WTC11 (cell line): ENCODE data around the gene ZNF77. TPM values are rescaled to one million over a fixed set of nuclear protein-coding genes. Genes with fewer than 3 reads are reported as not detected.
A peak's percentile ranks its signal among the peaks of the same experiment; 100 is the strongest.

Experiments
- ATAC-seq: fragments of 200-7000 bp; cut with Tn5 transposase; 2 replicates; pipeline ENCODE4 v1.10.0; 2021; ENCODE audit warnings: mild to moderate bottlenecking, moderate library complexity
- CTCF ChIA-PET: fragments of 300-600 bp; sonication (Branson Sonifier 250); formaldehyde crosslinking; loops from one replicate; lab custom pipeline; 2021; ENCODE audit warnings: antibody characterized with exemption; lab: Charles Lee
- POLR2A ChIA-PET: fragments of 350-600 bp; sonication (Branson Sonifier 250); formaldehyde crosslinking; loops from one replicate; lab custom pipeline; 2021; ENCODE audit warnings: antibody characterized with exemption; lab: Charles Lee
- DNase-seq: peaks from one replicate; pipeline ENCODE4 v3.0.0; 2021; ENCODE audit warnings: low spot score
- H3K27ac Mint-ChIP-seq: 2 replicates; pipeline ENCODE4 v1.8.0; 2021; ENCODE audit warnings: mixed read lengths
- H3K27me3 Mint-ChIP-seq: 2 replicates; pipeline ENCODE4 v1.8.0; 2021; ENCODE audit warnings: low read depth, mild to moderate bottlenecking, moderate library complexity, mixed read lengths
- H3K36me3 Mint-ChIP-seq: 2 replicates; pipeline ENCODE4 v1.8.0; 2021; ENCODE audit warnings: mixed read lengths
- H3K4me1 Mint-ChIP-seq: 2 replicates; pipeline ENCODE4 v1.8.0; 2022; ENCODE audit warnings: mixed read lengths
- H3K4me3 Mint-ChIP-seq: 2 replicates; pipeline ENCODE4 v1.8.0; 2021; ENCODE audit warnings: mild to moderate bottlenecking, moderate library complexity, mixed read lengths
- H3K9me3 Mint-ChIP-seq: 2 replicates; pipeline ENCODE4 v1.8.0; 2021; ENCODE audit warnings: mixed read lengths
- CBFB ChIP-seq: sonication (generic); formaldehyde crosslinking; IDR thresholded peaks from 2 replicates; pipeline ENCODE4 v1.8.1; 2022; ENCODE audit warnings: mild to moderate bottlenecking, low read depth, missing genetic modification reagents
- E2F4 ChIP-seq: sonication (generic); formaldehyde crosslinking; IDR thresholded peaks from 2 replicates; pipeline ENCODE4 v1.8.1; 2022; ENCODE audit warnings: low read depth, mild to moderate bottlenecking, moderate library complexity, missing genetic modification reagents, borderline replicate concordance
- E2F5 ChIP-seq: sonication (generic); formaldehyde crosslinking; IDR thresholded peaks from 2 replicates; pipeline ENCODE4 v1.8.1; 2022; ENCODE audit warnings: mild to moderate bottlenecking, moderate library complexity, missing genetic modification reagents
- ETV6 ChIP-seq: sonication (generic); formaldehyde crosslinking; IDR thresholded peaks from 2 replicates; pipeline ENCODE4 v1.8.1; 2022; ENCODE audit warnings: mild to moderate bottlenecking, missing genetic modification reagents
- FOXP1 ChIP-seq: sonication (generic); formaldehyde crosslinking; IDR thresholded peaks from 2 replicates; pipeline ENCODE4 v1.8.0; 2022; ENCODE audit warnings: missing genetic modification reagents, mild to moderate bottlenecking, moderate library complexity, borderline replicate concordance
- MAX ChIP-seq: sonication (generic); formaldehyde crosslinking; IDR thresholded peaks from 2 replicates; pipeline ENCODE4 v1.8.0; 2022; ENCODE audit warnings: mild to moderate bottlenecking, missing genetic modification reagents
- MLX ChIP-seq: sonication (generic); formaldehyde crosslinking; IDR thresholded peaks from 2 replicates; pipeline ENCODE4 v1.8.1; 2023; ENCODE audit warnings: mild to moderate bottlenecking, missing genetic modification reagents, moderate library complexity
- PRRX2 ChIP-seq: fragments of 250-450 bp; sonication (Bioruptor Pico); IDR thresholded peaks from 2 replicates; pipeline ENCODE4 v1.8.0; 2021; ENCODE audit warnings: mild to moderate bottlenecking
- USF1 ChIP-seq: sonication (generic); formaldehyde crosslinking; IDR thresholded peaks from 2 replicates; pipeline ENCODE4 v1.8.0; 2022; ENCODE audit warnings: mild to moderate bottlenecking, missing genetic modification reagents
- ZBTB21 ChIP-seq: sonication (generic); formaldehyde crosslinking; IDR thresholded peaks from 2 replicates; pipeline ENCODE4 v1.8.1; 2023; ENCODE audit warnings: mild to moderate bottlenecking, missing genetic modification reagents, borderline replicate concordance
- total RNA-seq: library from RNA; stranded (reverse); gene quantifications from 3 replicates; pipeline ENCODE4 v1.2.3, GENCODE V29; 2021
- TF ChIP-seq, protein P1 (sequence below): sonication (generic); formaldehyde crosslinking; IDR thresholded peaks from 2 replicates; pipeline ENCODE4 v1.8.0; 2023; ENCODE audit warnings: missing genetic modification reagents, mild to moderate bottlenecking, borderline replicate concordance
- TF ChIP-seq, protein P2 (sequence below): sonication (generic); formaldehyde crosslinking; IDR thresholded peaks from 2 replicates; pipeline ENCODE4 v1.8.1; 2022; ENCODE audit warnings: mild to moderate bottlenecking, missing genetic modification reagents, moderate library complexity, borderline replicate concordance
- TF ChIP-seq, protein P3 (sequence below): sonication (generic); formaldehyde crosslinking; IDR thresholded peaks from 2 replicates; pipeline ENCODE4 v1.8.1; 2023; ENCODE audit warnings: mild to moderate bottlenecking, missing genetic modification reagents, borderline replicate concordance

Gene ZNF77
- total RNA-seq, 1 experiment from 2014 or later, result 4.7 TPM

DNA sequence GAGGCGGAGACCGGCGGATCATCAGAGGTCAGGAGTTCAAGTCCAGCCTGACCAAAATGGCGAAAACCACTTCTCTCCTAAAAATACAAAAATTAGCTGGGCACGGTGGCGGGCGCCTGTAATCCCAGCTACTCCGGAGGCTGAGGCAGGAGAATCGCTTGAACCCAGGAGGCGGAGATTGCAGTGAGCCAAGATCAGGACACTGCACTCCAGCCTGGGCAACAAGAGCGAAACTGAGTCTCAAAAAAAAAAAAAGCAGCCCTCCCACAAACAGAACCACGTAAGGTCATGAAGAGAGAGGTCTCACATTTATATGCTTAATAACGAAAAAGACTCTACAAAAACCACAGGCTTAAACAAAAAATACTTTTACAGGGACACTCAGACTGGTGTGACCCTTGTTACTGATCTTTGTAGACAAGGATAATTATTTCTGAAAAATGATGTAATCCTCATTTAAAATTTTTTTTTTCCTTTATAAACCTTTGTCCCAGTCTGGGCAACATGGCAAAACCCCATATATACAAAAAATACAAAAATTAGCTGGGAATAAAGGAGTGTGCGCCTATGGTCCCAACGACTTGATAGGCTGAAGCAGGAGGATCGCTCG, 909 bp upstream of the ZNF77 start:
- H3K9me3 Mint-ChIP-seq, result no peaks in the 10 kb centered on the region
- POLR2A ChIA-PET, result no interaction called here
- no peak for ATAC-seq

GRCh38 chr19:2944403-2944774, 382 bp downstream of the ZNF77 start:
- TF ChIP-seq E2F4 (no peak), USF1 (CRISPR knock-in tag) (0 out of 2 replicates have a peak, but pooled peaks have one; percentile 53), MAX (CRISPR knock-in tag) (no peak), FOXP1 (CRISPR knock-in tag) (0 out of 2 replicates have a peak, but pooled peaks have one; percentile 2)
- TF ChIP-seq, all 79 proteins: peak for 2
- H3K27me3 Mint-ChIP-seq, result no peaks in the 10 kb centered on the region
- peaks cover 3% of the 10 kb centered on the region for H3K36me3 Mint-ChIP-seq
- ChIA-PET CTCF (interaction anchor here (0.6 kb wide), 1 partner anchor 103 kb away, joined by 6 read pairs; the partner anchor contains the start of gene ZNF555), POLR2A (interaction anchor here (1.0 kb wide), 1 partner anchor 44 kb away, joined by 4 read pairs; the partner anchor contains the start of gene ZNF57)
- peak overlapping the region; percentile 86 for H3K4me3 Mint-ChIP-seq
- H3K9me3 Mint-ChIP-seq, result no peaks in the 10 kb centered on the region
- DNase-seq (no peak), ATAC-seq (no peak)
- H3K27ac Mint-ChIP-seq, result no peak overlapping the region
- H3K4me1 Mint-ChIP-seq, result peaks cover 5% of the 10 kb centered on the region

More for the DNA sequence above, 909 bp upstream of the ZNF77 start:
- no peak overlapping the region for H3K27ac Mint-ChIP-seq
- TF ChIP-seq MLX (CRISPR knock-in tag) (no peak), PRRX2 (no peak), ZBTB21 (CRISPR knock-in tag) (no peak)
- TF ChIP-seq, protein P1, sequence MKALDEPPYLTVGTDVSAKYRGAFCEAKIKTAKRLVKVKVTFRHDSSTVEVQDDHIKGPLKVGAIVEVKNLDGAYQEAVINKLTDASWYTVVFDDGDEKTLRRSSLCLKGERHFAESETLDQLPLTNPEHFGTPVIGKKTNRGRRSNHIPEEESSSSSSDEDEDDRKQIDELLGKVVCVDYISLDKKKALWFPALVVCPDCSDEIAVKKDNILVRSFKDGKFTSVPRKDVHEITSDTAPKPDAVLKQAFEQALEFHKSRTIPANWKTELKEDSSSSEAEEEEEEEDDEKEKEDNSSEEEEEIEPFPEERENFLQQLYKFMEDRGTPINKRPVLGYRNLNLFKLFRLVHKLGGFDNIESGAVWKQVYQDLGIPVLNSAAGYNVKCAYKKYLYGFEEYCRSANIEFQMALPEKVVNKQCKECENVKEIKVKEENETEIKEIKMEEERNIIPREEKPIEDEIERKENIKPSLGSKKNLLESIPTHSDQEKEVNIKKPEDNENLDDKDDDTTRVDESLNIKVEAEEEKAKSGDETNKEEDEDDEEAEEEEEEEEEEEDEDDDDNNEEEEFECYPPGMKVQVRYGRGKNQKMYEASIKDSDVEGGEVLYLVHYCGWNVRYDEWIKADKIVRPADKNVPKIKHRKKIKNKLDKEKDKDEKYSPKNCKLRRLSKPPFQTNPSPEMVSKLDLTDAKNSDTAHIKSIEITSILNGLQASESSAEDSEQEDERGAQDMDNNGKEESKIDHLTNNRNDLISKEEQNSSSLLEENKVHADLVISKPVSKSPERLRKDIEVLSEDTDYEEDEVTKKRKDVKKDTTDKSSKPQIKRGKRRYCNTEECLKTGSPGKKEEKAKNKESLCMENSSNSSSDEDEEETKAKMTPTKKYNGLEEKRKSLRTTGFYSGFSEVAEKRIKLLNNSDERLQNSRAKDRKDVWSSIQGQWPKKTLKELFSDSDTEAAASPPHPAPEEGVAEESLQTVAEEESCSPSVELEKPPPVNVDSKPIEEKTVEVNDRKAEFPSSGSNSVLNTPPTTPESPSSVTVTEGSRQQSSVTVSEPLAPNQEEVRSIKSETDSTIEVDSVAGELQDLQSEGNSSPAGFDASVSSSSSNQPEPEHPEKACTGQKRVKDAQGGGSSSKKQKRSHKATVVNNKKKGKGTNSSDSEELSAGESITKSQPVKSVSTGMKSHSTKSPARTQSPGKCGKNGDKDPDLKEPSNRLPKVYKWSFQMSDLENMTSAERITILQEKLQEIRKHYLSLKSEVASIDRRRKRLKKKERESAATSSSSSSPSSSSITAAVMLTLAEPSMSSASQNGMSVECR (CRISPR knock-in tag), result no peak
- H3K27me3 Mint-ChIP-seq, result no peaks in the 10 kb centered on the region
- DNase-seq, result no peak
- CTCF ChIA-PET, result no interaction called here
- peak overlapping the region; percentile 86 for H3K4me3 Mint-ChIP-seq
- no peaks in the 10 kb centered on the region for H3K36me3 Mint-ChIP-seq
- peaks cover 11% of the 10 kb centered on the region for H3K4me1 Mint-ChIP-seq

DNA sequence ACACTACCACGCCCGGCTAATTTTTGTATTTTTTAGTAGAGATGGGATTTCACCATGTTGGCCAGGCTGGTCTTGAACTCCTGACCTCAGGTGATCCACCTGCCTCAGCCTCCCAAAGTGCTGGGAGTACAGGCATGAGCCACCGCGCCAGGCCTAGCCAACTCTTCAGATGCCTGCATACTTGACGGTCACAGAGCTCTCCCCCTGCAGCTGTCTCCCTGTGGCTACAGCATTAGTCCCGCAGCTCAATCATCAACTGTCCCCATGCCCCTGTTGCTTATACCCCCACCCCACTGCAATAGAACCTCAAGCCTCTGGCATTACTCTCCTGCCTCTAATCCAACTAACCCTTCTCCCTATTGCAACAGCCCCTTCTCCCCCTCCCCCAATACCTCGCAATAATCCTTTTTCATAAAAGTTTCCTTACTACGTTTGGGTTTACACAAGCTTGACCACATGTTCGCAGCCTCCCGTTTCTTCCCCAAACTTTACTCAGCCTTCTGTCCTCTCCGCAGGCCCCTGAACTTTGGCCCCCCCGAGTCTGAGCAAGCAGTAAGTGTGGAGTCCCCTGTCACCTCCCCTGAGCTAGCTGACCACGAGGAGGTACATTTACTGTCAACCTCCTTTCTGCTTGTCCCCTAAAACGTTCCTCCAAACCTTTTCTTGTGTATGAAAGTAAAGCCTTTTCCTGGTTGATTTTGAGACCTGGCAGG, 1.7 kb downstream of the ZNF77 start:
- Mint-ChIP-seq H3K27ac (no peak overlapping the region), H3K9me3 (no peaks in the 10 kb centered on the region), H3K4me1 (0 out of 2 replicates have a peak, but pooled peaks cover 3% of the 10 kb centered on the region), H3K4me3 (peak overlapping the region; percentile 35), H3K36me3 (peaks cover 11% of the 10 kb centered on the region), H3K27me3 (no peaks in the 10 kb centered on the region)
- TF ChIP-seq, protein P2, sequence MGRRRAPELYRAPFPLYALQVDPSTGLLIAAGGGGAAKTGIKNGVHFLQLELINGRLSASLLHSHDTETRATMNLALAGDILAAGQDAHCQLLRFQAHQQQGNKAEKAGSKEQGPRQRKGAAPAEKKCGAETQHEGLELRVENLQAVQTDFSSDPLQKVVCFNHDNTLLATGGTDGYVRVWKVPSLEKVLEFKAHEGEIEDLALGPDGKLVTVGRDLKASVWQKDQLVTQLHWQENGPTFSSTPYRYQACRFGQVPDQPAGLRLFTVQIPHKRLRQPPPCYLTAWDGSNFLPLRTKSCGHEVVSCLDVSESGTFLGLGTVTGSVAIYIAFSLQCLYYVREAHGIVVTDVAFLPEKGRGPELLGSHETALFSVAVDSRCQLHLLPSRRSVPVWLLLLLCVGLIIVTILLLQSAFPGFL (CRISPR knock-in tag), result no peak
- TF ChIP-seq, protein P3, sequence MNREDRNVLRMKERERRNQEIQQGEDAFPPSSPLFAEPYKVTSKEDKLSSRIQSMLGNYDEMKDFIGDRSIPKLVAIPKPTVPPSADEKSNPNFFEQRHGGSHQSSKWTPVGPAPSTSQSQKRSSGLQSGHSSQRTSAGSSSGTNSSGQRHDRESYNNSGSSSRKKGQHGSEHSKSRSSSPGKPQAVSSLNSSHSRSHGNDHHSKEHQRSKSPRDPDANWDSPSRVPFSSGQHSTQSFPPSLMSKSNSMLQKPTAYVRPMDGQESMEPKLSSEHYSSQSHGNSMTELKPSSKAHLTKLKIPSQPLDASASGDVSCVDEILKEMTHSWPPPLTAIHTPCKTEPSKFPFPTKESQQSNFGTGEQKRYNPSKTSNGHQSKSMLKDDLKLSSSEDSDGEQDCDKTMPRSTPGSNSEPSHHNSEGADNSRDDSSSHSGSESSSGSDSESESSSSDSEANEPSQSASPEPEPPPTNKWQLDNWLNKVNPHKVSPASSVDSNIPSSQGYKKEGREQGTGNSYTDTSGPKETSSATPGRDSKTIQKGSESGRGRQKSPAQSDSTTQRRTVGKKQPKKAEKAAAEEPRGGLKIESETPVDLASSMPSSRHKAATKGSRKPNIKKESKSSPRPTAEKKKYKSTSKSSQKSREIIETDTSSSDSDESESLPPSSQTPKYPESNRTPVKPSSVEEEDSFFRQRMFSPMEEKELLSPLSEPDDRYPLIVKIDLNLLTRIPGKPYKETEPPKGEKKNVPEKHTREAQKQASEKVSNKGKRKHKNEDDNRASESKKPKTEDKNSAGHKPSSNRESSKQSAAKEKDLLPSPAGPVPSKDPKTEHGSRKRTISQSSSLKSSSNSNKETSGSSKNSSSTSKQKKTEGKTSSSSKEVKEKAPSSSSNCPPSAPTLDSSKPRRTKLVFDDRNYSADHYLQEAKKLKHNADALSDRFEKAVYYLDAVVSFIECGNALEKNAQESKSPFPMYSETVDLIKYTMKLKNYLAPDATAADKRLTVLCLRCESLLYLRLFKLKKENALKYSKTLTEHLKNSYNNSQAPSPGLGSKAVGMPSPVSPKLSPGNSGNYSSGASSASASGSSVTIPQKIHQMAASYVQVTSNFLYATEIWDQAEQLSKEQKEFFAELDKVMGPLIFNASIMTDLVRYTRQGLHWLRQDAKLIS (CRISPR knock-in tag), result no peak
- no peak for TF ChIP-seq CBFB (CRISPR knock-in tag)
- no peak for TF ChIP-seq ETV6
- TF ChIP-seq E2F5, result no peak
- ATAC-seq, result no peak
- ChIA-PET POLR2A (interaction anchor here (0.7 kb wide), 1 partner anchor 51 kb away, joined by 3 read pairs; no protein-coding TSS in a partner anchor), CTCF (interaction anchor here (0.6 to 2.2 kb wide), 4 partner anchors 8 to 296 kb away, joined by 3 to 10 read pairs (median 5); no protein-coding TSS in a partner anchor)
- no peak for DNase-seq
